Measurements from ENCODE around the gene ZAR1L.

Gene ZAR1L

DNA sequence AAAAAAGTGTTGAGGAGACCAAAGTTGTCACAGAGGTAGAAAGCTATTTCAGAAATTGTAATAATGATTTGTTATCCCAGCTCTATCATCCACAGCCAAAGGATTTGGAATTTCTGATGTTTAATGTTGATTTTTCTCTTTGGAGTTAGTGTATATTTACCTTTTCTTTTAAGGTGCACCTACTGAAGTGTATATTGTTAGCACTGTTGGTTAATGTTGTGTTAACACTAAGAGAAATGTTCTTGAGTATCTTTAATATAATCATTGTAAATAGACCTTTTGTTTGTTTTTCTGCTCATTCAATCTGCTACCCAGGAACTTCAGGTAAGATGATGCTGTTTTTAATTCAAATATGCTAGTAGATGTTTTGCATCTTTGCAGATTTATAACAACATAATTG is 57.5 kb downstream of the ZAR1L start:
- H3K4me3 ChIP-seq (ENCODE audit: low read depth, low read length), result no peak overlapping the region
- TF ChIP-seq, protein P1, sequence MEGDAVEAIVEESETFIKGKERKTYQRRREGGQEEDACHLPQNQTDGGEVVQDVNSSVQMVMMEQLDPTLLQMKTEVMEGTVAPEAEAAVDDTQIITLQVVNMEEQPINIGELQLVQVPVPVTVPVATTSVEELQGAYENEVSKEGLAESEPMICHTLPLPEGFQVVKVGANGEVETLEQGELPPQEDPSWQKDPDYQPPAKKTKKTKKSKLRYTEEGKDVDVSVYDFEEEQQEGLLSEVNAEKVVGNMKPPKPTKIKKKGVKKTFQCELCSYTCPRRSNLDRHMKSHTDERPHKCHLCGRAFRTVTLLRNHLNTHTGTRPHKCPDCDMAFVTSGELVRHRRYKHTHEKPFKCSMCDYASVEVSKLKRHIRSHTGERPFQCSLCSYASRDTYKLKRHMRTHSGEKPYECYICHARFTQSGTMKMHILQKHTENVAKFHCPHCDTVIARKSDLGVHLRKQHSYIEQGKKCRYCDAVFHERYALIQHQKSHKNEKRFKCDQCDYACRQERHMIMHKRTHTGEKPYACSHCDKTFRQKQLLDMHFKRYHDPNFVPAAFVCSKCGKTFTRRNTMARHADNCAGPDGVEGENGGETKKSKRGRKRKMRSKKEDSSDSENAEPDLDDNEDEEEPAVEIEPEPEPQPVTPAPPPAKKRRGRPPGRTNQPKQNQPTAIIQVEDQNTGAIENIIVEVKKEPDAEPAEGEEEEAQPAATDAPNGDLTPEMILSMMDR (IDR thresholded peaks at IDR 0.05; ENCODE audit: low read depth, low read length, missing control alignments), result no peak
- DNase-seq (ENCODE audit: low read depth), result no peak

DNA sequence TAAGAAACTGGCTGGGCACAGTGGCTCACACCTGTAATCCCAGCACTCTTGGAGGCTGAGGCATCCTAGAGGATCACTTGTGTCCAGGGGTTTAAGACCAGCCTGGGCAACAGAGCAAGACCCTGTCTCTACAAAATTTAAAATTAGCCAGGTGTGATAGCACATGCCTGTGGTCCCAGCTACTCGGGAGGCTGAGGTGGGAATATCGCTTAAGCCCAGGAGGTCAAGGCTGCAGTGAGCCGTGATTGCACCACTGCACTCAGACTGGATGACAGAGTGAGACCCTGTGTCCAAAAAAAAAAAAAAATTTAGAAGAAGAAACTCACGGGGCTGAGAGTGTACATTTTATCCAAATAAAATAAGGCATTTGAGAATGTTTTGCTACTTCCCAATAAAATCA is 58.9 kb downstream of the ZAR1L start:
- DNase-seq (ENCODE audit: low read depth), result no peak
- TF ChIP-seq, protein P1 (IDR thresholded peaks at IDR 0.05; ENCODE audit: low read depth, low read length, missing control alignments), result no peak
- H3K4me3 ChIP-seq (ENCODE audit: low read depth, low read length), result no peak overlapping the region

DNA sequence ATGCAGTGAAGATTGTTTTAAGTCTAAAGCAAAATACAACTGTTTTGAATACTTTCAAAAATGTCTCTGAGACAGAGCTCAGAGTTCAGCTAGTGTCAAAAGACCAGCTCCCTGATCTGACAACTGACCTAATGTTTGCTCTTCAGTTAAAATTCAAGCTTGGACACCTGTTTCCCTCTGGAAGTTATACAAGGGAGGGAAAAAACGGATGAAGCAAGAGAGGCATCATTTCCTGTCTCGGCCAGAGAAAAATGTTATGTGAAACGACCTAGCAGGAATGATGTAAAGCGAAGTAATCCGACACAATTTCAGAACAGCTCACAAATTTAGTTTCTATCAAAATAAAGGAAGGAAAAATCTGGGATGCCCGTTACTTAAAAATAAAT is 59.4 kb downstream of the ZAR1L start:
- TF ChIP-seq, protein P1 (IDR thresholded peaks at IDR 0.05; ENCODE audit: low read depth, low read length, missing control alignments), result no peak
- DNase-seq (ENCODE audit: low read depth), result no peak
- no peak overlapping the region for H3K4me3 ChIP-seq (ENCODE audit: low read depth, low read length)

DNA sequence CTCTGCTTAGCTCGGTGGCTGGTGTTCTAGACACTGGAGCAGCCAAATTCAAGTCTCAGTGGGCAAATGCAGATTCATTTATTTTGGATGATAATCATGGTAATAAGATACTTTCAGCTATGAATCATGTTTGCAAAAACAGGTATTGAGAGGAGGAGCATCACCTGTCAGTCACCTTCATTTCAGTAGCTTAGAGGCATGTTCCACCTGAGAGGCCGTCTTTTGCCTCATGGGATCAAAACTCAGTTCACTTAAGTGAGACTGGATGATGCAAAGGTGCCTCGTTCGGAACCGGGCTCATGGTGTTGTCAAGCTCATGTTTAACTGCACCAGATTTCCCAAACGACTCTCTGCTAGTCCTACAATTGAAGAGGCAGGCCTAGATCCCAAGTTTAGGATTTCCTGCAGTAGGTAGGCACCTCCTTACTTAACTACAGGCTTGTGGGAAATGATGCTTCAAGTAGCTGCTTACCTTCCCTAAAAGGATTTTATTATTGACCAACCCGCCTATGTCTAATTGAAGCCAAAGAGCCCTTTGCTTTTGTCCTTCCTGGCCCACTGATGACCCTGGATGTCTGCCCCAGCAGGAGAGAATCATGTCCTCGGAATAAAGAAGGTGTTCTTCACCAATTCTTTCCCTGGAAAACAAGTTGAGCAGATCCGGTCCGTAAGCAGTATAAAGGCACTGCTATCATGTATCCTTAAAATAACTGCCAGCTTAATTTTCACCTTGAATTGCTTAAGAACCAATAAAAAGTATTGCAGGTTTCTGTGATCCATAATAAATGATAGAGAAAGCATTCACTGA is 60.0 kb downstream of the ZAR1L start:
- TF ChIP-seq, protein P1 (IDR thresholded peaks at IDR 0.05; ENCODE audit: low read depth, low read length, missing control alignments), result no peak
- H3K4me3 ChIP-seq (ENCODE audit: low read depth, low read length), result no peak overlapping the region
- no peak for DNase-seq (ENCODE audit: low read depth)

DNA sequence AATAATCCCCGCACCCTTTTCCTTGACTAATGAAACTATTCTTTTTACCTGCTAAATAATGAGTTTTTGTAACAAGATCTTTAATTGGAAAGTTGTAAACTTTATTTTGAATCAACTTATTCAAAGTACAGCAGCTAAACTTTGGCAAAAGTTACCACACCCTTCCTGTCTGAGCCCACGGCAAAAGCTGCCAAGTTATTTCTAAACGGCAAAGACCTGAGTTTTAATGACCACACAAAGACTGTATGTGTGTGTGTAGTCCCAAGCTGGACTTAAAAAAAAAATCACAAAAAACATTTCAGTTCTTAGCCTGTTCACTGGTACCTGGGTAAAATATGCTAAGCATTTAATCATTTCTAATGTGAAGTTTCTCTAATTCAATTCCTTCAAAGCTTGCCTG is 60.7 kb downstream of the ZAR1L start:
- no peak overlapping the region for H3K4me3 ChIP-seq (ENCODE audit: low read depth, low read length)
- TF ChIP-seq, protein P1 (IDR thresholded peaks at IDR 0.05; ENCODE audit: low read depth, low read length, missing control alignments), result no peak
- no peak for DNase-seq (ENCODE audit: low read depth)

DNA sequence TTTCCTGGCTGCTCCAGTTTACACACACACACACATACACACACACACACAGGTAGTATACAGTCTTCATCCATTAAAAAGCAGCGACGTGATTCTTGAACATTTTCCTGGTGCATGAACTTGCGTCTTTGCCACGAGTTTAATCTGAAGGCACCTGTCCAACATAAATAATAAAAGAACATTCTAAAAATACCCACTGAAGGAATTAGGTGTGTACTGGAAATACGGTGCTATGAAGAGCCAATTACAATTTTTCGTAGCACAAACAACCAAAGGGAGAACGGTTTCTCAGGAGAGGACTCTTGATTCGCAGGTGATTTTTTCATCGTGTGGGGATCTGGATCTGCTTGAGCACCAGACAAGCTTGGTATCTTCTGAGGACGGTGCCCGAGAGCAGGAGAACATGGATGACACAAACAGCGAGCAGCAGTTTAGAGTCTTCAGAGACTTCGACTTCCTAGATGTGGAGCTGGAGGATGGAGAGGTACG is 61.2 kb downstream of the ZAR1L start:
- TF ChIP-seq, protein P1 (IDR thresholded peaks at IDR 0.05; ENCODE audit: low read depth, low read length, missing control alignments), result no peak
- no peak overlapping the region for H3K4me3 ChIP-seq (ENCODE audit: low read depth, low read length)
- DNase-seq (ENCODE audit: low read depth), result no peak
